SU-DHL-6 (cell line): ENCODE measurements around the gene IFT122.

ENCODE experiments used
- H2AFZ ChIP-seq: fragments of 200-600 bp; sonication (generic); 2 replicates; pipeline ENCODE4 v1.6.1; 2014; ENCODE audit warnings: low read depth, mild to moderate bottlenecking, moderate library complexity, mixed read lengths, antibody characterized with exemption, low read length; ENCODE audit not compliant: severe bottlenecking
- H3F3A ChIP-seq: fragments of 200-600 bp; shearing (Covaris generic); 2 replicates; pipeline ENCODE4 v1.6.0; 2016; ENCODE audit warnings: antibody characterized with exemption, mild to moderate bottlenecking; ENCODE audit not compliant: insufficient read depth
- H3K27ac ChIP-seq: fragments of 200-600 bp; sonication (generic); 2 replicates; pipeline ENCODE4 v1.5.1; 2016; ENCODE audit warnings: low read depth, mild to moderate bottlenecking, low read length, moderate library complexity, mixed read lengths
- H3K27me3 ChIP-seq: fragments of 200-600 bp; sonication (generic), shearing (Covaris generic); 2 replicates; pipeline ENCODE4 v1.6.0; 2014; ENCODE audit warnings: mild to moderate bottlenecking, low read length
- H3K36me3 ChIP-seq: fragments of 200-600 bp; sonication (generic); 2 replicates; pipeline ENCODE4 v1.6.1; 2014; ENCODE audit warnings: mild to moderate bottlenecking, low read length, mixed read lengths
- H3K4me2 ChIP-seq: fragments of 300-600, 200-600 bp; shearing (Covaris generic), sonication (generic); 2 replicates; pipeline ENCODE4 v1.6.0; 2014; ENCODE audit warnings: low read length, low read depth, mild to moderate bottlenecking; ENCODE audit not compliant: poor library complexity, severe bottlenecking
- H3K4me3 ChIP-seq: fragments of 200-600 bp; sonication (generic); 2 replicates; pipeline ENCODE4 v1.5.1; 2014; ENCODE audit warnings: antibody characterized with exemption, low read length, mild to moderate bottlenecking, mixed read lengths; ENCODE audit not compliant: insufficient read depth, poor library complexity, severe bottlenecking
- H3K79me2 ChIP-seq: fragments of 200-600 bp; sonication (generic); 2 replicates; pipeline ENCODE4 v1.6.1; 2014; ENCODE audit warnings: mild to moderate bottlenecking, low read length, moderate library complexity; ENCODE audit not compliant: insufficient read depth
- H3K9ac ChIP-seq: fragments of 200-600 bp; sonication (generic); 2 replicates; pipeline ENCODE4 v1.7.0; 2014; ENCODE audit warnings: mild to moderate bottlenecking, low read length
- H3K9me2 ChIP-seq: fragments of 200-600 bp; sonication (generic); replicated peaks from 2 replicates; pipeline ENCODE4 v1.6.1; 2014; ENCODE audit warnings: low read length; ENCODE audit not compliant: insufficient read depth
- H3K9me3 ChIP-seq: fragments of 200-600 bp; sonication (generic); 2 replicates; pipeline ENCODE4 v1.6.1; 2014; ENCODE audit warnings: low read length, mixed read lengths; ENCODE audit not compliant: insufficient read depth
- H4K20me1 ChIP-seq: fragments of 200-600 bp; sonication (generic); 2 replicates; pipeline ENCODE4 v1.6.1; 2014; ENCODE audit warnings: low read depth, mild to moderate bottlenecking, antibody characterized with exemption, low read length, moderate library complexity, mixed read lengths
- CTCF ChIP-seq: fragments of 200-600 bp; sonication (generic); IDR thresholded peaks from one replicate; pipeline ENCODE4 v1.5.1; 2017; ENCODE audit warnings: antibody characterized with exemption, mild to moderate bottlenecking, low read length, moderate library complexity; ENCODE audit not compliant: insufficient read depth, poor library complexity, severe bottlenecking
- EZH2phosphoT487 ChIP-seq: fragments of 200-600 bp; sonication (generic), shearing (Covaris generic); conservative IDR thresholded peaks from 2 replicates; pipeline ENCODE4 v1.6.1; 2018; ENCODE audit warnings: mild to moderate bottlenecking, antibody characterized with exemption, low read length, moderate library complexity, mixed read lengths

Gene IFT122

GRCh38 chr3:129534428-129535027 is 94.5 kb downstream of the IFT122 start:
- H3F3A ChIP-seq = no peaks in the 10 kb centered on the region
- TF ChIP-seq EZH2phosphoT487 = no peak
- TF ChIP-seq CTCF = no peak
- H3K4me3 ChIP-seq = no peak overlapping the region
- no peaks in the 10 kb centered on the region for H3K9me2 ChIP-seq
- H3K36me3 ChIP-seq = no peaks in the 10 kb centered on the region
- H4K20me1 ChIP-seq = no peaks in the 10 kb centered on the region
- H3K27me3 ChIP-seq = no peaks in the 10 kb centered on the region
- H3K79me2 ChIP-seq = no peaks in the 10 kb centered on the region
- H2AFZ ChIP-seq = no peak overlapping the region
- H3K27ac ChIP-seq = no peak overlapping the region
- H3K9me3 ChIP-seq = no peaks in the 10 kb centered on the region
- H3K4me2 ChIP-seq = no peak overlapping the region
- no peak overlapping the region for H3K9ac ChIP-seq

- H3K36me3 ChIP-seq = no peaks in the 10 kb centered on the region
- H3K4me3 ChIP-seq = no peak overlapping the region
- no peaks in the 10 kb centered on the region for H3K79me2 ChIP-seq
- no peaks in the 10 kb centered on the region for H4K20me1 ChIP-seq
- H3F3A ChIP-seq = no peaks in the 10 kb centered on the region
- no peaks in the 10 kb centered on the region for H3K9me2 ChIP-seq
- H3K27ac ChIP-seq = no peak overlapping the region
- H3K9ac ChIP-seq = no peak overlapping the region
- H3K9me3 ChIP-seq = no peaks in the 10 kb centered on the region
- no peak overlapping the region for H2AFZ ChIP-seq
- H3K4me2 ChIP-seq = no peak overlapping the region
- TF ChIP-seq CTCF (no peak), EZH2phosphoT487 (no peak)
- H3K27me3 ChIP-seq = no peaks in the 10 kb centered on the region
These were observed 95.1 kb downstream of the IFT122 start for GRCh38 chr3:129535075-129535474.

DNA sequence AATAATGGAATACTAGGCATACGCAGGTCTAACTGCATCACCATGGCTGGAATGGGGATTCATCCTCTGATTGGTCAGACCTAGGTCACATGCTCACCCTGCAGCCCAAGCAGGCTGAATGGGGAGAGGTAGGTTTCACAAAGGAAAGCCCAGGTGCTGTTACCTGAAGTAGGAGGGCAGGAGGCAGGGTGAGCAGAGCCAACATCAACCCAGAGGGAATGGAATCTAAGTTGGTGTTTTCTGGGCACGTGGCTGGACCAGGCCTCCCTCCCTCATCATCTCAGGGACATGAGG is 96.3 kb downstream of the IFT122 start:
- H3K36me3 ChIP-seq = no peaks in the 10 kb centered on the region

More for the DNA sequence above, 96.3 kb downstream of the IFT122 start:
- Histone ChIP-seq H3K9me3 (no peaks in the 10 kb centered on the region), H3F3A (no peaks in the 10 kb centered on the region), H4K20me1 (no peaks in the 10 kb centered on the region), H3K9me2 (no peaks in the 10 kb centered on the region), H3K27ac (no peak overlapping the region), H3K9ac (no peak overlapping the region), H2AFZ (no peak overlapping the region), H3K4me2 (no peak overlapping the region), H3K79me2 (no peaks in the 10 kb centered on the region), H3K27me3 (no peaks in the 10 kb centered on the region), H3K4me3 (no peak overlapping the region)
- TF ChIP-seq CTCF (no peak), EZH2phosphoT487 (no peak)
